HFFc6 (cell line): Measurements from ENCODE around the gene EPHA3. TPM values are rescaled to one million over a fixed set of nuclear protein-coding genes. Genes with fewer than 3 reads are reported as not detected.
A peak's percentile ranks its signal among the peaks of the same experiment; 100 is the strongest.

Experiments
- DNase-seq: peaks from one replicate; pipeline ENCODE4 v3.0.0-alpha.2; 2018
- H3K27ac Mint-ChIP-seq: 2 replicates; pipeline ENCODE4 v1.8.0; 2020; ENCODE audit warnings: mild to moderate bottlenecking, mixed read lengths
- H3K27me3 Mint-ChIP-seq: 2 replicates; pipeline ENCODE4 v1.8.0; 2021; ENCODE audit warnings: mild to moderate bottlenecking, moderate library complexity, mixed read lengths; ENCODE audit not compliant: insufficient read depth
- H3K36me3 Mint-ChIP-seq: 2 replicates; pipeline ENCODE4 v1.8.0; 2021; ENCODE audit warnings: low read depth, mixed read lengths
- H3K4me1 Mint-ChIP-seq: 2 replicates; pipeline ENCODE4 v1.8.0; 2020; ENCODE audit warnings: low read depth, mixed read lengths
- H3K4me3 Mint-ChIP-seq: 2 replicates; pipeline ENCODE4 v1.8.0; 2020; ENCODE audit warnings: mild to moderate bottlenecking, moderate library complexity, mixed read lengths
- H3K9me3 Mint-ChIP-seq: 2 replicates; pipeline ENCODE4 v1.8.0; 2020; ENCODE audit warnings: mild to moderate bottlenecking, mixed read lengths
- CTCF ChIP-seq: fragments of 200-600 bp; sonication (generic); IDR thresholded peaks from 2 replicates; pipeline ENCODE4 v1.5.0; 2021; ENCODE audit warnings: antibody characterized with exemption, mild to moderate bottlenecking
- total RNA-seq, 6 experiments: library from RNA; stranded (reverse); fragmentation: NEBNext Ultra II Directional; extraction: Animal tissue kit (Norgen Biotek cat#: 25700); gene quantifications; 2 replicates in 1 of 6; 3 replicates in 5 of 6; pipeline ENCODE4 v1.2.3, GENCODE V29; 2021

The EPHA3 gene
- total RNA-seq, 6 experiments from 2014 or later: 0.09 to 0.13 (median 0.11) TPM; not detected in 3

- DNase-seq: no peak
- TF ChIP-seq CTCF: peak; percentile 46
- Mint-ChIP-seq H3K4me3 (peak overlapping the region; percentile 83; the same call in 1 of the 2 replicates), H3K36me3 (no peaks in the 10 kb centered on the region), H3K27me3 (peaks cover 2% of the 10 kb centered on the region; the same call in 1 of the 2 replicates), H3K27ac (no peak overlapping the region), H3K9me3 (no peaks in the 10 kb centered on the region), H3K4me1 (no peaks in the 10 kb centered on the region)
These were observed 6.7 kb downstream of the EPHA3 start for GRCh38 chr3:89113893-89114840.

DNA sequence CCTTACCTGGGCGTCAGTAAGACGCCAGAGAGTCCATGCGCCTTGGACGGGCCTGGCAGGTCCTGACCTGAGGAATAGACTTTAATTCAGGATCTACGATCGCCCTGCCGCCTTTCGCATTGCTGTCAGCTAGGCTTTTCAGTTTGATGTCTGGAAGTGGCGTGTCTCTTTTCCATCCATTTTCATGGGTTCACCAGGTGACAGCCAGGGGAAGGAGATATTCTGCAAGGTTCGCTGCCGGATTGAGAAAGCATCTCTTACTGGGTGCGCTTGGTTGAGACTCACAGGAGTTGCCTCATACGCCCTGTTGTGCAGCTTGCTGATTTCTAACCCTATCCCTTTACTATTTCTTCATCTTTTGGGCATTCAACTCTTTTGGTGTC, 7.4 kb downstream of the EPHA3 start:
- H3K9me3 Mint-ChIP-seq: no peaks in the 10 kb centered on the region
- H3K36me3 Mint-ChIP-seq: no peaks in the 10 kb centered on the region
- peak; percentile 9; the same call in 1 of the 2 replicates for TF ChIP-seq CTCF
- no peak overlapping the region for H3K27ac Mint-ChIP-seq
- H3K4me1 Mint-ChIP-seq: no peaks in the 10 kb centered on the region
- H3K27me3 Mint-ChIP-seq: peaks cover 2% of the 10 kb centered on the region; the same call in 1 of the 2 replicates
- no peak for DNase-seq
- no peak overlapping the region for H3K4me3 Mint-ChIP-seq

- H3K27ac Mint-ChIP-seq: no peak overlapping the region
- no peaks in the 10 kb centered on the region for H3K36me3 Mint-ChIP-seq
- peaks cover 2% of the 10 kb centered on the region; the same call in 1 of the 2 replicates for H3K27me3 Mint-ChIP-seq
- DNase-seq: no peak
- no peaks in the 10 kb centered on the region for H3K9me3 Mint-ChIP-seq
- TF ChIP-seq CTCF: no peak
- no peaks in the 10 kb centered on the region for H3K4me1 Mint-ChIP-seq
- no peak overlapping the region for H3K4me3 Mint-ChIP-seq
These were observed 9.1 kb downstream of the EPHA3 start for GRCh38 chr3:89116476-89116875.

- H3K27me3 Mint-ChIP-seq: no peaks in the 10 kb centered on the region
- no peak for TF ChIP-seq CTCF
- H3K27ac Mint-ChIP-seq: no peak overlapping the region
- H3K4me3 Mint-ChIP-seq: no peak overlapping the region
- H3K4me1 Mint-ChIP-seq: no peaks in the 10 kb centered on the region
- no peak for DNase-seq
- no peaks in the 10 kb centered on the region for H3K36me3 Mint-ChIP-seq
- H3K9me3 Mint-ChIP-seq: no peaks in the 10 kb centered on the region; the same call in 1 of the 2 replicates
These were observed 30.6 kb downstream of the EPHA3 start for GRCh38 chr3:89138048-89138447.

DNA sequence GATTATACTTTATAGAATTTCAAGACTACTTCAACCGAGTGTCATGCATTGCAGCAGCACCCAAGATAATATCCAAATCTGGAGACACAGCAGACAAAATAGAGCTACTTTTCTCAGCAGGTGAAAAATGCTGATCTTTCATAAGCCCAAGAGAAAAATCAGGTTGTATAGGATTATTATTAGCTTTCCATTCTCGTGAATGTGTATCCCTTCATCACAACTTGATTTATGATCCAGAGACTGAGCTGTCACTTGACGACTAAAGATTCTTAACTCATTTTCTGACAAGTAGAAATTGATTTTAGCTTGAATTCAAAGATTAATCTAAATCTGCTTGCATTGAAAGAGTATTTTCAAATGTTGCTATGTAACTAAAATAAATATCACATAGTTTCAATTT, 32.4 kb downstream of the EPHA3 start:
- no peaks in the 10 kb centered on the region; the same call in 1 of the 2 replicates for H3K9me3 Mint-ChIP-seq
- no peaks in the 10 kb centered on the region for H3K27me3 Mint-ChIP-seq

More for the DNA sequence above, 32.4 kb downstream of the EPHA3 start:
- no peak for DNase-seq
- TF ChIP-seq CTCF: no peak
- Mint-ChIP-seq H3K4me3 (no peak overlapping the region), H3K4me1 (no peaks in the 10 kb centered on the region), H3K36me3 (no peaks in the 10 kb centered on the region), H3K27ac (no peak overlapping the region)
